ENCODE measurements around the gene SKIC8.
"Not testable (repeated sequence)": the region's sequence is repeated elsewhere in the genome, so short reads cannot be mapped to it uniquely, and the experiment has no call there.

Gene SKIC8

DNA sequence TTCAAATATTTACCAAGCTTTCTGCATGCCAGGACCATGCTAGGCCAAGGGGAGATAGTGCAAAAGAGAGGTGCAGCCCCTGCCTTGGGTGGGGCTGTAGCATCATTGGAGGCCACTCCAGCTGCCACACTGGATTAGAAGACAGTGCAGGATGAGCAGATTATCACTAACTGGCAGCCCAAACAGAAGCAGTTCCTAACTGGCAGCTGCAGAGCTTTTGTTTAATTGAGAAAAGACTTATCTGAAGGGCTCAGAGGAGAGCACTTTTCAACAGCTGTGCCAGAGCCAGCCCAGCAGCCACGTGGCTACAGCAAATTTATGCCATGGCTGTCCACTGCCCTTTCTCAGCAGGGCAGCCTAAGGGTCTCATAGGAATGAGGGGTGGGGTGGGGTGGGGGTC, 51.5 kb downstream of the SKIC8 start:
- no peak overlapping the region for H3K27ac ChIP-seq
- no peak for DNase-seq (ENCODE audit: low spot score)
- TF ChIP-seq, protein P1, sequence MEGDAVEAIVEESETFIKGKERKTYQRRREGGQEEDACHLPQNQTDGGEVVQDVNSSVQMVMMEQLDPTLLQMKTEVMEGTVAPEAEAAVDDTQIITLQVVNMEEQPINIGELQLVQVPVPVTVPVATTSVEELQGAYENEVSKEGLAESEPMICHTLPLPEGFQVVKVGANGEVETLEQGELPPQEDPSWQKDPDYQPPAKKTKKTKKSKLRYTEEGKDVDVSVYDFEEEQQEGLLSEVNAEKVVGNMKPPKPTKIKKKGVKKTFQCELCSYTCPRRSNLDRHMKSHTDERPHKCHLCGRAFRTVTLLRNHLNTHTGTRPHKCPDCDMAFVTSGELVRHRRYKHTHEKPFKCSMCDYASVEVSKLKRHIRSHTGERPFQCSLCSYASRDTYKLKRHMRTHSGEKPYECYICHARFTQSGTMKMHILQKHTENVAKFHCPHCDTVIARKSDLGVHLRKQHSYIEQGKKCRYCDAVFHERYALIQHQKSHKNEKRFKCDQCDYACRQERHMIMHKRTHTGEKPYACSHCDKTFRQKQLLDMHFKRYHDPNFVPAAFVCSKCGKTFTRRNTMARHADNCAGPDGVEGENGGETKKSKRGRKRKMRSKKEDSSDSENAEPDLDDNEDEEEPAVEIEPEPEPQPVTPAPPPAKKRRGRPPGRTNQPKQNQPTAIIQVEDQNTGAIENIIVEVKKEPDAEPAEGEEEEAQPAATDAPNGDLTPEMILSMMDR (IDR thresholded peaks at IDR 0.05): no peak
- no peak overlapping the region for H3K4me3 ChIP-seq

DNA sequence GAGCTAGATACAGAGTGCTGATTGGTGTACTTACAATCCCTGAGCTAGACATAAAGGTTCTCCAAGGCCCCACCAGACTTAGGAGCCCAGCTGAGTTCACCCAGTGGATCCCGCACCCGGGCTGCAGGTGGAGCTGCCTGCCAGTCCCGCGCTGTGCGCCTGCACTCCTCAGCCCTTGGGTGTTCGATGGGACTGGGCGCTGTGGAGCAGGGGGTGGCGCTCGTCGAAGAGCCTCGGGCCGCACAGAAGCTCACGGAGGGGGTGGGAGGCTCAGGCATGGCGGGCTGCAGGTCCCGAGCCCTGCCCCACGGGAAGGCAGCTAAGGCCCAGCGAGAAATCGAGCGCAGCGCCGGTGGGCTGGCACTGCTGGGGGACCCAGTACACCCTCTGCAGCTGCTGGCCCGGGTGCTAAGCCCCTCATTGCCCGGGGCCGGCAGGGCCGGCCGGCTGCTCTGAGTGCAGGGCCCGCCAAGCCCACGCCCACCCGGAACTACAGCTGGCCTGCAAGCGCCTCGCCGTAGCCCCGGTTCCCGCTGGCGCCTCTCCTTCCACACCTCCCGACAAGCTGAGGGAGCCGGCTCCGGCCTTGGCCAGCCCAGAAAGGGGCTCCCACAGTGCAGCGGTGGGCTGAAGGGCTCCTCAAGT, 53.3 kb downstream of the SKIC8 start:
- not testable (repeated sequence) for H3K27ac ChIP-seq; DNase-seq (ENCODE audit: low spot score); H3K4me3 ChIP-seq

DNA sequence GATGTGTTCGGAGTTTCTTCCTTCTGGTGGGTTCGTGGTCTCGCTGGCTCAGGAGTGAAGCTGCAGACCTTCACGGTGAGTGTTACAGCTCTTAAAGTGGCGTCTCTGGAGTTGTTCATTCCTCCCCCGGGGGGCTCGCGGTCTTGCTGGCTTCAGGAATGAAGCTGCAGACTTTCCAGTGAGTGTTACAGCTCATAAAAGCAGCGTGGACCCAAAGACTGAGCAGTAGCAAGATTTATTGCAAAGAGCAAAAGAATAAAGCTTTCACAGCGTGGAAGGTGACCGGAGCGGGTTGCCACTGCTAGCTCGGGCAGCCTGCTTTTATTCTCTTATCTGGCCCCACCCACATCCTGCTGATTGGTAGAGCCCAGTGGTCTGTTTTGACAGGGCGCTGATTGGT, 54.0 kb downstream of the SKIC8 start:
- not testable (repeated sequence) for DNase-seq (ENCODE audit: low spot score)

DNA sequence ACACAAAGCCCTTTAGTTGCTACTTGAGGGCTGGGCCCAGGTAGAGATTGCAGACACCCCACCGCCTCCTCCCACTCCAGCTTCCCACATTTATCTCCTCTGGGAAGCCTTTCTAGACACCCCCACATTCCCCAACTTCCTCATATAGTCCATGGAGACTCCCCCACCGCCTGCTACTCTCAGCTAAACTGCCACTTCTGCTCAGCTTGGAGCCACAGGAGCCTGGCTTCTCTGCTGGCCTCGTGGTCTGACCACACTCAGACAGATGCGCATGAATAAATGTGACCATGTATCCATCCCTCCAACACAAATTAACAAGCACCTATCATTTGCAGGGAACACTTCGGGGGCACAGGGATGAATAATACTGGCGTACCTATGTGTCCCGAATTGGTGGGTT, 54.5 kb downstream of the SKIC8 start:
- TF ChIP-seq, protein P1 (IDR thresholded peaks at IDR 0.05): no peak
- DNase-seq (ENCODE audit: low spot score): no peak
- no peak overlapping the region for H3K27ac ChIP-seq
- no peak overlapping the region for H3K4me3 ChIP-seq

More for the DNA sequence above, 54.0 kb downstream of the SKIC8 start:
- not testable (repeated sequence) for H3K27ac ChIP-seq, H3K4me3 ChIP-seq

DNA sequence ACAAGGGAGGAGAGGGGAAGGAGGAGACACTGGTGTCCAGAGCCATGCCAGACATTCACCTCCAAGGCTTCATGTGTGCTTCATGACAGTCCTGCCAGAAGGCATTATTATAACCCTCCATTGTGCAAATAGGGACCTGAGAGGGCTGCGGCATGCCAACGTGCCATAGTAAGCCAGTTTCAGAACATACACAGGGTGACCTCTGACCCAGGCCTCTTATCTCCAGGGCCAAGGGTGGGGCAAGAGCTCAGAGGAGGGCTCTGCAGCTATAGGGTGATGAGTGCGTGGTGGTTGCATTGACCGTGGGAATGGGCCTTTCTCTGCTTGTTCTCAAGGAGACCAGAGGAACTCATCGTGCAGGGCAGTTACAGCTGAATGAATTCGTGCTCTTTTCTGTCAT, 55.3 kb downstream of the SKIC8 start:
- no peak overlapping the region for H3K4me3 ChIP-seq
- DNase-seq (ENCODE audit: low spot score): no peak
- no peak overlapping the region for H3K27ac ChIP-seq
- TF ChIP-seq, protein P1 (IDR thresholded peaks at IDR 0.05): no peak

DNA sequence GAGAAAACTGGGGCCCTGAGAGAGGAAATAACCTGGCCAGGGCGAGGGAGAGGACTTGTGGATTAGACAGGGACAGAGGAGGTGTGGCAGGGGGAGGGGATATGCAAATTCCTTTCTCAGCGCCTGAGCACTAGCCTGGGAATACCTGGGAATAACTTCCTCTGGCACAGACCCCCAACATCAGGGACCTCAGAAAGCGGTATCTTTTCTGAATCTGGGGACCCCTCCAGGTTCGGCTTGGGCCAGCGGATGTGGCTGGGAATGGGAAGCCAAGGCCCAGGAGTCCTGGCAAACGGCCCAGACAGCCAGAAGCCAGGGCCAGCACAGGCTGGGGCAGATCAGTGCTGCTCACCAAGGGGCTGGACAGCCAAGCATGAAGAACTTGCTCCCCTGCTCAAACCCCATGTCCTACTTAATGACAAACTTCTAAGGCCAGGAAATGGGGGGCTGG, 55.9 kb downstream of the SKIC8 start:
- Histone ChIP-seq H3K4me3 (no peak overlapping the region), H3K27ac (no peak overlapping the region)
- TF ChIP-seq, protein P1 (IDR thresholded peaks at IDR 0.05): no peak
- no peak for DNase-seq (ENCODE audit: low spot score)

DNA sequence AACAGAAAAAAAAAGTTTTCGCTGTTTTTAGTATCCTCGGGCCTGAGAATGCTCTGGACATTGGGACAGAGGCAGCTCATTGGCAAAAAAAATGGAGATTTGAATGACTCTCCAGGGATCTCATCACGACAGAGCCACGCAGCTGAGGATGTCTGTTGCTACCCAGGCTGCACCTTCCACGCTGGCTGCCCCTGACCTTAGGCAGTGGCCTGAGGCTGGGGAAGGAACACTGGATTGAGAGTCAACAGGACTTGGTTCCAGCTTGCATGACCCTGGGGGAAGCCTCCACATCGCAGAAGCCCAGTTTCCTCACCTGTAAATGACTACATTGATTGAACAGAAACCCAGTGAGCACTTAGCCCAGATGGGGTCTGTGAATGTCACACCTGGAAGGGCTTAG, 56.4 kb downstream of the SKIC8 start:
- TF ChIP-seq, protein P1 (IDR thresholded peaks at IDR 0.05): no peak

DNA sequence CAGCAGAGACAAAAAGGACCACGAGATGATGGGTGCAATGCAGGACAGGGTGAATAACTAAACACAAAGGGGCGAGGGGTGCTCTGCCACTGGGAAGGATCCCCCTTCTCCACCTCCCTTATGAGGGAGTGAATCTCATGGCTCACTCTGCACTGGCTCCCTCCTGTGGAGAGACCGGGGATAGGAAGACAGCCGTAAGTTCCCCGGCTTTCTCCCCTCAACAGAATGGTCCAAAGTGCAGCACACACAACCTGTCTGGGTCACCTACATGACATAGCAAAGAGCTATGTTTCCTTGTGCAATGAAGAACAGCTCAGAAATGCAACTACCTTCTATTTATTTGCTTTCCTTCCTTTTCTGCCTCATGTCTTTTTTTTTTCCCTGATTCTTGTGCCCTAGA, 57.3 kb downstream of the SKIC8 start:
- DNase-seq (ENCODE audit: low spot score): no peak
- TF ChIP-seq, protein P1 (IDR thresholded peaks at IDR 0.05): no peak
- H3K27ac ChIP-seq: no peak overlapping the region
- no peak overlapping the region for H3K4me3 ChIP-seq

More for the DNA sequence above, 56.4 kb downstream of the SKIC8 start:
- no peak overlapping the region for H3K27ac ChIP-seq
- no peak for DNase-seq (ENCODE audit: low spot score)
- no peak overlapping the region for H3K4me3 ChIP-seq

All from coronary artery (tissue), 2 donors.